Trophoblast cell (in vitro differentiated cells and primary cell): ENCODE results near the gene IDH3A.

Source experiments
- DNase-seq, 2 donors: peaks; one replicate each; pipeline ENCODE4 v3.0.0-alpha.2; 2016
- H2AFZ ChIP-seq: 2 replicates; pipeline ENCODE4 v1.6.1; 2013; ENCODE audit warnings: low read length, moderate library complexity, mild to moderate bottlenecking; ENCODE audit not compliant: insufficient read depth, poor library complexity
- H2AK5ac ChIP-seq: 2 replicates; pipeline ENCODE4 v1.6.1; 2013; ENCODE audit warnings: mild to moderate bottlenecking, low read length
- H2BK120ac ChIP-seq: 2 replicates; pipeline ENCODE4 v1.6.1; 2013; ENCODE audit warnings: low read length, mild to moderate bottlenecking, moderate library complexity; ENCODE audit not compliant: insufficient read depth, poor library complexity
- H2BK12ac ChIP-seq: 2 replicates; pipeline ENCODE4 v1.6.1; 2013; ENCODE audit warnings: mild to moderate bottlenecking, low read length, moderate library complexity
- H2BK5ac ChIP-seq: 2 replicates; pipeline ENCODE4 v1.6.1; 2013; ENCODE audit warnings: low read length, low read depth, moderate library complexity, mild to moderate bottlenecking; ENCODE audit not compliant: poor library complexity
- H3K14ac ChIP-seq: 2 replicates; pipeline ENCODE4 v1.6.1; 2013; ENCODE audit warnings: mild to moderate bottlenecking, low read length
- H3K18ac ChIP-seq: 2 replicates; pipeline ENCODE4 v1.6.1; 2013; ENCODE audit warnings: mild to moderate bottlenecking, low read length
- H3K23ac ChIP-seq: 2 replicates; pipeline ENCODE4 v1.6.1; 2013; ENCODE audit warnings: low read length
- H3K27ac ChIP-seq: 2 replicates; pipeline ENCODE4 v1.5.1; 2013; ENCODE audit warnings: low read depth, mild to moderate bottlenecking, inconsistent platforms, low read length, moderate library complexity
- H3K27me3 ChIP-seq: 2 replicates; pipeline ENCODE4 v1.6.1; 2013; ENCODE audit warnings: inconsistent platforms, mild to moderate bottlenecking, low read length, moderate library complexity; ENCODE audit not compliant: insufficient read depth
- H3K36me3 ChIP-seq, 2 experiments: 1 replicate in 1 of 2; 2 replicates in 1 of 2; pipeline ENCODE4 v1.6.1; 2013; ENCODE audit warnings: low read length in 2 of 2, mild to moderate bottlenecking in 2 of 2, moderate library complexity in 1 of 2; ENCODE audit not compliant: insufficient read depth in 2 of 2, control insufficient read depth in 1 of 2
- H3K4ac ChIP-seq: 2 replicates; pipeline ENCODE4 v1.6.1; 2013; ENCODE audit warnings: low read depth, mild to moderate bottlenecking, low read length, moderate library complexity
- H3K4me1 ChIP-seq, 2 experiments: 1 replicate in 1 of 2; 2 replicates in 1 of 2; pipeline ENCODE4 v1.6.1; 2013; ENCODE audit warnings: low read length in 2 of 2, mild to moderate bottlenecking in 2 of 2, moderate library complexity in 1 of 2; ENCODE audit not compliant: insufficient read depth in 2 of 2, control insufficient read depth in 1 of 2
- H3K4me2 ChIP-seq: 2 replicates; pipeline ENCODE4 v1.6.1; 2013; ENCODE audit warnings: inconsistent platforms, mild to moderate bottlenecking, low read length, moderate library complexity
- H3K4me3 ChIP-seq: 2 replicates; pipeline ENCODE4 v1.5.1; 2013; ENCODE audit warnings: mild to moderate bottlenecking, low read depth, low read length, inconsistent platforms
- H3K79me1 ChIP-seq: one replicate; pipeline ENCODE4 v1.6.1; 2013; ENCODE audit warnings: low read length
- H3K79me2 ChIP-seq: 2 replicates; pipeline ENCODE4 v1.6.1; 2013; ENCODE audit warnings: low read length, mild to moderate bottlenecking; ENCODE audit not compliant: control insufficient read depth, insufficient read depth, poor library complexity
- H3K9ac ChIP-seq: 2 replicates; pipeline ENCODE4 v1.6.1; 2013; ENCODE audit warnings: mild to moderate bottlenecking, low read length
- H3K9me3 ChIP-seq: 2 replicates; pipeline ENCODE4 v1.6.1; 2013; ENCODE audit warnings: low read depth, mild to moderate bottlenecking, control low read depth, inconsistent platforms, low read length; ENCODE audit not compliant: insufficient read depth
- H4K12ac ChIP-seq: 2 replicates; pipeline ENCODE4 v1.6.1; 2013; ENCODE audit warnings: low read depth, mild to moderate bottlenecking, low read length, moderate library complexity
- H4K8ac ChIP-seq: 2 replicates; pipeline ENCODE4 v1.6.1; 2013; ENCODE audit warnings: low read depth, mild to moderate bottlenecking, low read length, moderate library complexity
- H4K91ac ChIP-seq: one replicate; pipeline ENCODE4 v1.6.1; 2013; ENCODE audit warnings: low read depth, mild to moderate bottlenecking, low read length, moderate library complexity
- WGBS: extraction: QIAGEN DNeasy Blood & Tissue Kit; methylation state at CpG from one replicate; pipeline ENCODE4 v1.1.7; 2013; ENCODE audit warnings: missing lambda C conversion rate; ENCODE audit not compliant: insufficient read length, insufficient coverage; ENCODE audit errors: extremely low coverage; 5-methylcytosine and 5-hydroxymethylcytosine counted together

Gene IDH3A

DNA sequence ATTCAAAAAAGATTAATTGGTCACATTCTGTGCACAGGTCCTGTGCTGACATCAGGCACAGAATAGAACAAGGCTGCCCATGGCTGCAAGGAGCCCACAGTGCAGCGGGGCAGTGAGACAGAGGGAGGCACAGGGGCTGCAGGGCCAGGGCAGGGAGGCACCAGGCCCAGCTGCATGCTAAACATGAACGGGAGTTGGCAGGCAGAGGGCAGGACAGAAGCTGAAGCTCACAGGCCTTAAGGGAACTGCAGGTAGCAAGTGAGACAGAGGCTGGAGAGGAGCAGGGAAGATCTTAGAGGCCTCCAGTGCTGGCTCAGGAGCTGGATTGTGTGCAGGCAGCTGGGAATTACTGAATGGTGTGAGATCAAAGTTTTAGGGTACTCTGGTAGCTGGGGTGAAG is 26.2 kb downstream of the IDH3A start:
- Histone ChIP-seq H3K27me3 (no peaks in the 10 kb centered on the region), H2AK5ac (no peak overlapping the region), H2BK120ac (no peak overlapping the region), H3K4me2 (no peak overlapping the region), H3K79me1 (no peaks in the 10 kb centered on the region), H3K4me3 (no peak overlapping the region), H4K91ac (no peak overlapping the region), H3K9ac (no peak overlapping the region), H3K18ac (no peak overlapping the region), H3K79me2 (no peaks in the 10 kb centered on the region), H3K14ac (no peak overlapping the region), H3K27ac (no peak overlapping the region), H4K12ac (no peak overlapping the region), H3K4ac (no peak overlapping the region), H2AFZ (no peak overlapping the region), H3K9me3 (peaks cover 3% of the 10 kb centered on the region), H3K4me1 (no peaks in the 10 kb centered on the region), H3K36me3 (peaks cover 7 to 8% of the 10 kb centered on the region in 2 experiments), H2BK5ac (no peak overlapping the region), H4K8ac (no peak overlapping the region), H3K23ac (no peak overlapping the region), H2BK12ac (no peak overlapping the region)
- no peak for DNase-seq
- no CpG with 5 or more reads among the region's 2 CpGs for WGBS

DNA sequence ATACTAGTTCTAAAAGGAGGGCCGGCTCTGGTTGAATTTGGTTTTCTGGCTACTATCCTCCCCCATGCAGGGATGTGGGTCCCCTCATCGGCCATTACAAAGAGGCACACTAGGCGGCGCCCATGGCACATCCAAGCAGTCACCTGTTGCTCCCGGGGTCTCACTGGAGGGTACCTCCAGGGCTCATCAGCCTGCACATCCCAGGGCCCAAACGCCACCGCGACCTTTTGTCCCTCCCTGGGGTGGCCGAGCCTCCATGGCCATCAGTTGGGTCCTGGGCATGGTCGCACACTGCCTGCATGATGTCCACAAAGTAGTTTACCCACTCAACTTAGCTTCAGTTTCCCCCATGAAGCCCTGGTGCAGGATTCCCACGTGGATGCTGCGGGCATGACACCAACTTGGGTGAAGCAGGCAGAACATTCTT is 28.3 kb downstream of the IDH3A start:
- no peak overlapping the region for H4K91ac ChIP-seq
- H4K8ac ChIP-seq: no peak overlapping the region
- H3K4ac ChIP-seq: no peak overlapping the region
- no peak overlapping the region for H3K27ac ChIP-seq
- H2AK5ac ChIP-seq: no peak overlapping the region
- H3K4me3 ChIP-seq: no peak overlapping the region
- H2BK5ac ChIP-seq: no peak overlapping the region
- H3K23ac ChIP-seq: no peak overlapping the region
- H3K36me3 ChIP-seq: no peaks in the 10 kb centered on the region
- H3K9me3 ChIP-seq: peaks cover 2% of the 10 kb centered on the region
- H3K9ac ChIP-seq: no peak overlapping the region
- H3K4me2 ChIP-seq: no peak overlapping the region
- WGBS: no CpG with 5 or more reads among the region's 12 CpGs
- H3K79me1 ChIP-seq: no peaks in the 10 kb centered on the region
- peak in 1 of 2 donors; percentile 15 for DNase-seq
- H4K12ac ChIP-seq: no peak overlapping the region
- H3K4me1 ChIP-seq: no peaks in the 10 kb centered on the region
- H3K79me2 ChIP-seq: no peaks in the 10 kb centered on the region
- H3K14ac ChIP-seq: no peak overlapping the region
- H3K27me3 ChIP-seq: no peaks in the 10 kb centered on the region
- H3K18ac ChIP-seq: no peak overlapping the region
- H2AFZ ChIP-seq: no peak overlapping the region
- H2BK12ac ChIP-seq: no peak overlapping the region
- H2BK120ac ChIP-seq: no peak overlapping the region

DNA sequence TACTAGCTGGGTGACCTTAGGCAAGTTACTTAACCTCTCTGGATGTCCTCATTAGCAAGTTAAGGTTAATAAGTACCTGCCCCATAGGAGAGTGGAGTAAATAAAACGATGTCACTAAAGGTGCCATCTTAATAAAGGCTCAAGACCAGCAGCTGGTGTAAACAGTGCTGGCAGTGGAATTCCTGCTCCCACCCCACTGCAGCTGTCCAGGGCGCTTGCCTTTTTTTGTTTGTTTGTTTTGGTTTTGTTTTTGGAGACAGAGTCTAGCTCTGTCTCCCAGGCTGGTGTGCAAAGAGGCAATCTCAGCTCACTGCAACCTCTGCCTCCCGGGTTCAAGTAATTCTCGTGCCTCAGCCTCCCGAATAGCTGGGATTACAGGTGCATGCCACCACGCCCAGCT is 28.9 kb downstream of the IDH3A start:
- no peaks in the 10 kb centered on the region for H3K36me3 ChIP-seq
- H3K9ac ChIP-seq: no peak overlapping the region
- H3K4me3 ChIP-seq: no peak overlapping the region
- H3K27me3 ChIP-seq: no peaks in the 10 kb centered on the region
- H3K18ac ChIP-seq: no peak overlapping the region
- H3K4ac ChIP-seq: no peak overlapping the region
- no peak overlapping the region for H4K91ac ChIP-seq
- no peaks in the 10 kb centered on the region for H3K4me1 ChIP-seq
- no peak overlapping the region for H2BK120ac ChIP-seq
- no CpG with 5 or more reads among the region's 6 CpGs for WGBS
- H3K79me2 ChIP-seq: no peaks in the 10 kb centered on the region
- no peak overlapping the region for H4K12ac ChIP-seq
- no peak overlapping the region for H2AFZ ChIP-seq
- H3K9me3 ChIP-seq: peaks cover 2% of the 10 kb centered on the region
- no peak overlapping the region for H3K4me2 ChIP-seq
- no peak overlapping the region for H2BK12ac ChIP-seq
- DNase-seq: peak in 1 of 2 donors; percentile 18
- H3K79me1 ChIP-seq: no peaks in the 10 kb centered on the region
- no peak overlapping the region for H4K8ac ChIP-seq
- no peak overlapping the region for H2BK5ac ChIP-seq
- H3K23ac ChIP-seq: no peak overlapping the region
- no peak overlapping the region for H3K14ac ChIP-seq
- no peak overlapping the region for H3K27ac ChIP-seq
- no peak overlapping the region for H2AK5ac ChIP-seq

DNA sequence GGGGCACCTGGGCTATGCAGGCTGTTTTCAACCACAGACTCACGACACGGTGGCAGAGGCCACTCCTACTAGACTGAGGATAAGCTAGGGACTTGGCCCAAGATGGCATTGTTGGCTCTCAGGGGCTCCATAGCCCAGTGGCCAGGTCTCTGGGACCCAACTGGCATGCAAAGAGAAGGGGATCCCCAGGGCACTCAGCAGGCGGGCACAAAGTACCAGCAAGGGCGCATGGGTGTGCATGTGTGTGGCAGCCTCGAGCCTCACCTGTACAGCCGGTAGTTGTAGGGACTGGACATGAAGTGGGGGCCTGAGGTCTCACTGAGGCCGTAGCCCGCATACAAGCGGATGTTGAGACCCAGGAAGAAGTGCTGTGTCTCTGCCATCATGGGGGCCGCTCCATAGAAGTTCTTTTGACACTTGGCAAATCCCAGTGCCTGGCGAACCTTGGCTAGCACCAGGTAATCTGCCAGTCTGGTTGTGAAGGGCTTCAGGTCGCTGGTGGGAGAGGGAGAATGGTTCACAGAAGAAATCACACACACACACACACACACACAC is 30.2 kb downstream of the IDH3A start:
- H3K9ac ChIP-seq: no peak overlapping the region
- H3K27me3 ChIP-seq: no peaks in the 10 kb centered on the region
- H4K8ac ChIP-seq: no peak overlapping the region
- H2AK5ac ChIP-seq: no peak overlapping the region
- H3K4me3 ChIP-seq: no peak overlapping the region
- H3K14ac ChIP-seq: no peak overlapping the region
- no peaks in the 10 kb centered on the region for H3K4me1 ChIP-seq
- no peak overlapping the region for H2BK12ac ChIP-seq
- no peak overlapping the region for H2AFZ ChIP-seq
- H3K27ac ChIP-seq: no peak overlapping the region
- no peak for DNase-seq
- H3K18ac ChIP-seq: no peak overlapping the region
- H2BK120ac ChIP-seq: no peak overlapping the region
- no peak overlapping the region for H2BK5ac ChIP-seq
- no peak overlapping the region for H4K91ac ChIP-seq
- no peaks in the 10 kb centered on the region for H3K79me1 ChIP-seq
- no peaks in the 10 kb centered on the region for H3K79me2 ChIP-seq
- H3K4me2 ChIP-seq: no peak overlapping the region
- no peak overlapping the region for H3K4ac ChIP-seq
- H3K23ac ChIP-seq: no peak overlapping the region
- no peak overlapping the region for H4K12ac ChIP-seq
- no peaks in the 10 kb centered on the region for H3K36me3 ChIP-seq
- WGBS: no CpG with 5 or more reads among the region's 12 CpGs
- peaks cover 2% of the 10 kb centered on the region for H3K9me3 ChIP-seq
